Posterior cingulate gyrus (tissue), 11 donors: ENCODE measurements around the gene KCTD17.
A peak's percentile ranks its signal among the peaks of the same experiment; 100 is the strongest.
"Not testable (repeated sequence)": the region's sequence is repeated elsewhere in the genome, so short reads cannot be mapped to it uniquely, and the experiment has no call there.

Experiments used
- DNase-seq, 10 donors: peaks; one replicate each; pipeline versions ENCODE4 v3.0.0 to v3.0.0-alpha.2; 2020 to 2021; ENCODE audit warnings: mixed read lengths in 3 of 10
- intact Hi-C: fragments of 100-400 bp; cut with DNase I; formaldehyde crosslinking; loops from one replicate; pipeline ENCODE4 v1.15.1; 2023

The KCTD17 gene

DNA sequence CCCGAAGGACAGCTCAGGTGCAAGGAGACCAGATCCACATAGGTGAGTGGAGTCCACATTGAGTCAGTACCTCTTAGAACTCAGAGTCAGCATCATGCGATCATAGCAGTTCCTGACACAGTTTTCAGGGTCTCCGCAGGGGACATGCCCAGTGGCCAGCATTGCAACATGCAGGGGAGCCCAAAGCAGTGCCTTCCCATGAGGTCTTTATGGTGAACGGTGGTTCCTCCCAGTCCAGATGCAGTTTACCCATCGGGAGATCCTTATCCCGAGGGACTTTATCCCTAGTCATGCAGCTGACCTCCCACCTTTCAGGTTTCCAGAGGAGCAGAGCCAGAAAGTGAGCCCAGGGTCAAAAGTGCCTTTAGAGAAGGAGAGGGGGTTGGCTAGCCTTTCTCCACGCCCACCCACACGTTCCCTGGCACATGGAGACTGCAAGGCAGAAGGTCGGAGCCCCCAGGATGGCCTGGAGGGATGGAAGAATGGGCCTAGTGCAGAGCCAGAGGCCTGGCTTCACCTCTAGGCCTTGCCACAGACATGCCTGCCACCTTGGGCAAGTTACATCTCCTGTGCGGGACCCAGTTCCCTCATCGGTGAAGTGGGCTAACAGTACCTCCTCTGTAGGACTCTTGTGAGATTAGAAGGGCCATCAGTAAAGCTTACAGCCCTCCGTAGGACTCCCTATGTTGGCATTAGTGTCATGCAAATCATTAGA, 6.4 kb downstream of the KCTD17 start:
- peak in 2 of 10 donors; percentile 13 to 29 for DNase-seq

DNA sequence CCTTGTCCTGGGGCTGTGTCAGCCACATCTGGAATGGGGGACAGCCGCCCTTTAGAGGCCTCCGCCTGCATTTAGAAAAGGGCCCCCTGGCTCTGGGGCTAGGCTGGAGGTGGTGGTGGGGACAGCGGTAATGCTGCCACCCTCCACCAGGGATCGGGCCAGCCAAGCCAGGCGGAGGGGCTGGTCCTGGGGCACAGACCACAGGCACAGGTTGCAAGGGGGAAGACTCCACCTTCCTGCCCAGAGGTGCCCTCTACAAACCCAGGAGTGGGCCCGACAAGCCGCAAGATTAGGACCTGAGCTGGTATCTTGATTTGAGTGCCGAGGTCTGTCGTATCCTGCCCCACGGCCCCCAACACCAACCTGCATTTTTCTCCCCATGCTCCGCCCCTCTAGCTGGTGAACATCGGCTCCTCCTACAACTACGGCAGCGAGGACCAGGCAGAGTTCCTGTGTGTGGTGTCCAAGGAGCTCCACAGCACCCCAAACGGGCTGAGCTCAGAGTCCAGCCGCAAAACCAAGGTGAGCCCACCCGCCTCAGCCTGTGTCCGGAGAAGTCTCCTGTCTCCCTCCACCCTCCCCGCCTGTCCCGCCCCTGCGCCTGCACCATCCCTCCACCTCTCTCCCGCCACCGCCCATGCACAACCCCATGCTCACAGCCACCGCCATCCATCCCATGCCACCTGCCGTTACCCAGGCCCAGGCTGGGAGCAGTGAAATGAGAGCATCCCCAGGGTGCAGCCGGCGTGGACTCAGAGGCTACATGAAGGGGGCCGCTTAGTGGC, 7.6 kb downstream of the KCTD17 start:
- DNase-seq: peak in 2 of 10 donors; percentile 58 to 80
- intact Hi-C loops: no loop called here

More for the DNA sequence above, 6.4 kb downstream of the KCTD17 start:
- intact Hi-C loops: no loop called here

DNA sequence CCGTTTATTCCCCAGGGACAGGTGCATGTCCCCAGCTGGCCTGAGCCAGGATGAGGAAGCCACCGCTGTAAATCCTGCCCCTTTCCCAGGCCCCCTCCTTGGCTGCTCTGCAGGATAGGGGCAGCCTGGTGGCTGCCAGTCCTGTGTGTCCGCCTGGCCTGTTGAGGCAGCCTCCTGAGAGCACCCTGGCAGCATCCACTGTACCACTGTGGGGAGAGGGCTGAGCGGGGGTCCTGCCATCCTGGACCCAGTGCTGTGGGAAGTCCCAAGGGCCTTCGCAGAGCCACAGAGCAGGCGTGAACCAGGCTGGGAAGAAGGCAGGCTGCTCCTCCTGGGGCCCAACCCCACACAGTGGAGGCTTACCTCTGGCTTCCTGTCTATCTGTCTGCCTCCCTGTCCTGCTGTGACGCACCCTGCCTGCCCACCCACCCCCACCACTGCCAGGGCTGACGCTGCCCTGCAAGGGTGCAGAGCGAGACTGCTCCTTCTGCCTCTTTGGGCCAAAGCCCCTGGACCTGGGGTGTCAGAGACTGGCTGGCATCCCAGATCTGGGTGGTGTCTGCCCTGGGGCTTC, 8.4 kb downstream of the KCTD17 start:
- DNase-seq: peak in 2 of 10 donors; percentile 41 to 65
- intact Hi-C loops: no loop called here

DNA sequence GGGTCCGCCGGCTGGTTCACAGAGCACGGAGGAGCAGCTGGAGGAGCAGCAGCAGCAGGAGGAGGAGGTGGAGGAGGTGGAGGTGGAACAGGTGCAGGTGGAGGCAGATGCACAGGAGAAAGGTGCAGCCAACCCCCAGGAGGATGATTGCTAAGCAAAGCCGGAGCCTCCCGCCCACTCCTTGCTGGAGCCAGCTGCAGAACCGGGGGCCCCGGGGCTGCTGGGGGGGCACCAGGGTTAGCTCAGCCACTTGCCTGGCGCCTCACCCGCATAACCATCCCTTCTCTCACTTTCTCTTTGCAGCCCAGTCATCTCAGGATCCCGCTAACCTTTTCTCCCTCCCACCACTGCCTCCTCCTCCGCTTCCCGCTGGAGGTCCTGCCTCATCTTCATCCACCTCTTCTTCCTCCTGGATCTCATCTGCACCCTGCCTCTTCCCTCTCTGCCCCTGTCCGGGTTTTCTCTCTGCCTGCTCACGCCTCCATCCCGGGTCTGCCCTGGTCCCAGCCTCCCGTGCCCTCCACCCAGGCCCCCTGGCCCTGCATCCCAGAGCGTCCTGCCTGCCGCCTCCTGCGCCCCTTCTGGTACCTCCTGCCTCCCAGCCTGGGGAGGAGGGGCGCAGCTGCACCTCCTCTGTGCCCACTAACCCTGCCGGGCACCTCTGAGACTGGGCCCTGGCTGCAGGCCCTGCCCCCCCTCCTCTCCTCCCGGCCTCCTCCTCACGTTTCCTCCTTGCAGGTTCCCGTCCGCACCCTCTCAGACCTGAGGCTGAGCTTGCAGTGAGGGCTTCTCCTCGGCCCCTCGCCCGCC, 9.5 kb downstream of the KCTD17 start:
- peak in 3 of 10 donors; percentile 75 to 83 (median 79) for DNase-seq
- intact Hi-C loops: no loop called here

DNA sequence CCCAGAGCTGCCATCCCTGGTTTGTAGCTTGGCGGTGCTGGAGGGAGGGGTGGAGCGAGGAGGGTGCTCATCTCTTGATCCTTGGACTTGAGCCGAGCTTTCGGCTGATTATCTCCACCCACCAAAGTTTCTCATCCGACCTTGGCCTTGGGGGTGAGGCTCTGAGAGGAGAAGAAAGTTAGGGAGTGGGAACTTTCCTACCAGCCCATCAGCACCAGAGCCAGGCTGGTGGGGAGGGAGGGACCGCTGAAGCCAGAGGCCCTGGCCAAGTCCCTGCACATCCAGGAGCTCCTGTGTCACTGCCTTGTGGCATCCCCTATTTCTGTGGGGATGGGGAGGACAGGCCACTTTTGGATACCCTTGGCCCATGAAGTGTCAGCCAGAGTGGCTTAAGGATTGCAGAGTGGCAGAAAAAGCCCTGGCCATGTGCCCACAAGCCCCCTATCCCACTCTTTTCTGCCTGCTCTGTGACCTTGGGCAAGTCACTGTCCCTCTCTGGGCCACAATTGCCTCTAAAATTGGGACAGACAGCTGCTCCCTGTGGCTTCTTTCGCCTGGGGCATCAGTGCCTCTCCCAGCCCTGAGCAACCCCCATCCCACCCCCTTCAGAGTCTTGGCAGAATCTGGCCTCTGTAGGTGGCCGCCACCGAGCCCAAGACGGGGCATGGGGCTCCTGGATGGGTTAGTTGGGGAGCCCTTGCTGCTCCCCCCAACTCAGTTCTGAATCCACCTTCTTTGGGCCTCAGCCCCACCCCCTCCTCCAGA, 10.3 kb downstream of the KCTD17 start:
- DNase-seq: peak in 2 of 10 donors; percentile 41 to 76
- intact Hi-C loops: no loop called here

DNA sequence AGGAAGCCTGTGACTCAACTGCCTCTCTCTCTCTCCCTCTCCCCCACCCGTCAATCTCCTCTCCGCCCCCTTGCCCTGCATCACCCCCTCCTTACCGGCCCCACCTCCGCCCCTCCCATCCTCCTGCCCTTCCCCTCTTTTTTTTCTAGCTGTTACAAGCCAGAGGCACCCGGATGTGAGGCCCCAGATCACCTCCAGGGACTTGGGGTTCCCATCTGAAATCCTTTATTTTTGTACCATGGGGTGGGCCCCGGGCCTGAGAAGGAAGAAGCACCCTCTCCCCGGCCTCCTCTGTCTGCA, 10.8 kb downstream of the KCTD17 start:
- intact Hi-C loops: no loop called here
- DNase-seq: peak in 1 of 10 donors; percentile 44

DNA sequence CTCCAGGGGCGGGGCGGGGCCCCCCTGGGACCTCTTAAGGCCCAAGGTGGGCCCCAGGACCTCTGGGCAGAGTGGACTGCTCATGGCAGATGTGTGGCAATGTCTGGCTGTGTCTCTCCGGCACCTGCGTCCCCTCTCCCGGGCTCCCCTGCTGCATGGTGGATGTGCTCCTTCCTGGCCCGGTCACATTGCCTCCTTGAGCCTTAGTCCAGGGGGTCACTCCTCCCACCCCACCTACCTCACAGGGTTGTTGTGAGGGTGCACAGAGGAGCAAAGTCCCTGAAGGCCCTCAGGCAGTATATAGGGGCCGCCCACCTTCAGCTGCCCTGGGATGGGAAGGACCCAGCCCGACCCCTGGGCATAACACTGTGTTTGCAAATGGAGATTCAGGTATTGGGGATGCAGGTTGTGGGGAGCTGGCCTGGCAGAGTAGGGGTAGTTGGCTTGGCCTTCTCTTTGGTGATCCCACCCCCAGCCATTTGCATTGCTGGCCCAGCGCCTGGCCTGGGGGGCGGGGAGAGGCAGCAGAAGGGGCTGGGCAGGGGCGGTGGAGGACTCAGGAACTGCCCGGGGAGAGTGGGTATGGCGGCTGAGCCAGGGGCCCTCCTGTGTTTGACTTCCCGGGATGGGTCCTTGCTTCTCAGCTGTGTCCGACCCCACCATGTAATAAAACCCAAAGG, 11.3 kb downstream of the KCTD17 start:
- peak in 3 of 10 donors; percentile 63 to 79 (median 78) for DNase-seq
- intact Hi-C loops: no loop called here

DNA sequence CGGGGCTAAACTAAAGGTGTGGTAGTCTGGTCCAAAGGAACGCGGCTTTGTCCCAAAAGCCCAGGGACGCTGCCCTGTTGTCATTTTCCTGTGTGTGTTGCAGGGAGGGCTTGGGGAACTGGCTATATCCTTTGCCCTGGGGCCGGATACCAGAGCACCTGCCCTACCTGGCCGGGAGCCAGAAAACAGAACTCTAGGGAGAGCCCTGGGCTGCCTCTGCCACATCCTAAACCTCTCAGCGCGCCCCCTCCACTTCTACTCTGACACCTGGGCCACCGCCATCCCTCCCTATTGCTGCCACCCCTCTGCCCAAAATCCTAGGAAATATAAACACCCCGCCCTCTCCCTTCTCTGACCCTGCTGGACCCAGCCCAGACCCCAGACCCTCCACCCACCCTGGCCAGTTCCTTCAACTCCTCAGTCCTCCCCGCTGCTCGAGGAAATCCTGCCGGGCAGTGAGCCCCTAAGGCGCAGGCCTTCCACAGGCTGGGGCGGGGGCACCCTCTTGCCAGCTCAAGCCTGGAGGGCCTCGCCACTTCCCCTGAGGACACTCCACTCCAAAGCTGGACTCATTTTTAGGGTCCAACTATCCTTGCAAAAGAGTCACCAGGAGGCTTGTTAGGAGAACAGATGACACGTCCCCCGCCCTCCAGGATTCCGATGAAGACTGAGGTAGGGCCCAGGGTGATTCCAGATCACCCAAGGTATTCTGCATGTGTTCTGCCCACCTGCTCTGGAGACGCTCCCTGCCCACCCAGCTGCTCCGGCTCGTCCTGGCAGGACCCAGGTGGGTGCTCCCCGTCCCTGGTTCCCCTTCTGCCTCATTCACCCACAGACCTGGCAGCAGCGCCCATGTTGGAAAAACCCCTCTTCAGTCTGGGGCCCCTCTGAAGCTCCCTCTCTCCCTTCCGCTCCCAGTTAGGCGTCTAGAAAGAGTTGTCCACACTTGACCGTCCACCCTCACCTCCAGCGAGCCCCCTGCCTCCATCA, 12.2 kb downstream of the KCTD17 start:
- DNase-seq: peak in 2 of 10 donors; percentile 76 to 78
- intact Hi-C loops: no loop called here

DNA sequence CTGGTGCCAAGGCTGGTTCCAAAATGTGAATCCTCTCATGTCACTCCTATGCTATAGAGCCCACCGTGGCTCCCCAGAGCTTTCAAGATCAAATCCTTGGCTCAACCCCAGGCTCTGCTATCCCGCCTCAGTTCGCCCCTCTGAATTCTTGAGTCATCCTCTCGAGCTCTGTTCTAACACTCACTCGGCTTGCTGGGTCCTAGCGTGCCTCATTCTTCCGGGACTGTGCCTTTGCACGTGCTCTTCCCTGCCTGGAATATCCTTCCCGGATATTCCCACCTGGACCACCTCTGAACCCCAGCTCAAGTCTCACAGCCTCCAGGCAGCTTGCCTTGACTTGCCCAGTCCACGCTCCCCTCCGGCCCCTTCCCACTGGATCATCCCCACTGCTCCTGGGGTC, 13.0 kb downstream of the KCTD17 start:
- DNase-seq: peak in 1 of 10 donors; percentile 72
- intact Hi-C loops: no loop called here

DNA sequence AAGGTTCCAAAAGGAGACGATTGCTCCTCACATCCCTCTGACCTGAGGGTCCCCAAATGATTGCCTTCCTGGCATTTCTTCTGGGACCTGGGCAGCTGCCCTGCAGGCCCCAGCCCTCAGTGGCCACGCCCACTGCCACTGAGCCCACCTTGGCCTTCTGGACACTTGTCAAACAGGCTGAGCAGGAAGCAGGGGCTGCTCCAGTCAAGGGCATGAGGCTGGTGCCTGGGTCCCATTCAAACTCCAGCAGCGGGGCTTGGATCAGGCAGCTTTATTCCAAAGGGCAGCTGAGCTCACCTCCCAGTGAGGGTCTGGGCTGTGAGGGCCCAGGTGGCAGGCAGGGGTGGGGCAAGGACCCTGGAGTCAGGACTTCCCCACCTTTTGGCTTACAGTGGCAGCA, 13.6 kb downstream of the KCTD17 start:
- intact Hi-C loops: no loop called here
- DNase-seq: no peak

DNA sequence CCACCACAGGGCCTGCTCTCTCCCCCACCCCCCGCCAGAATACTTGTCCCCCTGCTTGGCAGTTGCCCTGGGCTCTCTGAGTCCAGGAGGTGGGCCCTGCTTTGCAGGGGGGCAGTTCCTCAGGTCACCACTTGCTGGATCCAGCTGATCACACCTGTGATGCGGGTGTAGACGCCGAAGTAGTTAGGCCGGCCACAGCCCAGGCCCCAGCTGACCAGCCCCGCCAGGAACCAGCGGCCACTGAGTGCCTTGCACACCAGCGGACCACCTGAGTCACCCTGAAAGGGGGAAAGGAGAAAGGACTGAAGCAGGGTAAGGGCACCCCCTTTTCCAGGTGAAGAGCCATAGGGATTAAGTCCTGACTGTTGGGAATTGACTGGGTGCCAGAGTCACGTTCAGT, 14.4 kb downstream of the KCTD17 start:
- DNase-seq: no peak
- intact Hi-C loops: no loop called here

DNA sequence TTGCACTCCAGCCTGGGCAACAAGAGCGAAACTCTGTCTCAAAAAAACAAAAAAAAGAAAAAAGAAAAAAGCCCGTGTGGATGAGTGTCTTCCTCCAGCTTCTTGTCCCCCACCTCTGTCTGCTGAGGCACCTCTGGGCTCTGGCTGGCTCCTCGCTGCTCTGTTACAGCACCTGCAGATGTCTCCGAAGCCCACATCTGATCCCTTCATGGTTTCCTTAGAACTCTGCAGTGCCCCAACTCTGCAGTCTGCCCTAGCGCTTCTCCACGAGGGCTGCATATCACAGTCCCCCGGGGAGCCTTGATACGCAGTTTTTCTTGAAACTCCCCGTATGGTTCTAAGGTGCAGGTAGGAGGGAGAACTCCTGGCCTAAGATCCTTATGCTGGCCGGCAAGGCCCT, 15.9 kb downstream of the KCTD17 start:
- intact Hi-C loops: no loop called here
- DNase-seq: no peak

DNA sequence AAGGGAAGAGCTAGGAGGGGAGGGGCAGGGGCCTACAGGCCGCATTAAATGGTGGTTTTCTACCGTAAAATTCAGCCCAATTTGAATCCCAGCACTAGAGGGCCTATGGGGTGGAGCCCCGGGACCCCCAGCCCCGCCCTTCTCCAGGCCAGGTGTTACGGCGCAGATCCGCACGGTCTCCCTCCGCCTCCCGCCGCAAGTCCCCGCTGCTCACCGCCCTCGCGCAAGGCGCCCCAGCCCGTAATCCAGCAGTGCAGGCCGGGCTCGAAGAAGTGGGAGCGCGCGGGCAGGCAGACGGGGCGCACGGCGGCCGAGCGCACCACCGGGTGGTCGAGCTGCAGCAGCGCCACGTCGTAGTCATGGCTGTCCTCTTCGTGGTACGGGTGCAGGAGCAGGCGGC, 17.3 kb downstream of the KCTD17 start:
- intact Hi-C loops: no loop called here
- no peak for DNase-seq

DNA sequence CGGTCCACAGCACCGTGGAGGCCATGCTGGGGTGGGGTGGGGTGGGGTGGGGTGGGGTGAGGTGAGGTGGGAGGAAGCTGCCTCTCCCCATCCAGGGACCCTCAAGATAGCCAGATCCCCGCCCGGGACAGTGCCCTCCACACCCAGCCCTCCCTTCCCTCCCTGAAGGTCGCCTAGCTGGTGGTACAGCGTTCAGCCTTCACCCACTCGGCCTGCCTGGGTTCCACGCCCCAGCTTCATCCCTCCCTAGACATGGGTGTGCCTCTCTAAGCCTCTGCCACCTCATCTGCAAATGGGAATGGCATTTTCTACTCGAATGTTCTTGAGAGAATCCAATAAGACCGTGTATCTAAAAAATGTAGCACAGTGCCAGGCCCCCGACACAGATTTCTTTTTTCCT, 17.8 kb downstream of the KCTD17 start:
- intact Hi-C loops: no loop called here
- DNase-seq: no peak

DNA sequence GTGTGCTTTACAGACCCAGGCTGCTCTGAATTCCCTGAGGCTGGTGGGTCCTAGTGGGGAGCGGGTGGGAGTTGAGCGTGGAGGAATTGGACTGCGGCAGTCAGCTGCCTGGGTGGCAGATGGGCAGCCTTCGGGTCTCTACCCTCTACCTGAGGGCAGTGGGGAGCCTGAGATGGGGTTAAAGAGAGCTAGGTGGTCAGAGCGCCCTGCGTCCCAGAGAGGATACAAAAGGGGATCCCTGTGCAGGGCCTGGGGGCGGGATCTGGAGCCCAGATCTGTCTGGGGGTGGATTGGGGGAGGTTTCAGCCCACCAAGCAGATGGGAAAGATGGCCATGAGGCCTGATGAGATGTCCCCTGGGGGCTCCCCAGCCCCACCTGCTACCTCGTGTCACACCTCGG, 18.2 kb downstream of the KCTD17 start:
- DNase-seq: no peak
- intact Hi-C loops: no loop called here

DNA sequence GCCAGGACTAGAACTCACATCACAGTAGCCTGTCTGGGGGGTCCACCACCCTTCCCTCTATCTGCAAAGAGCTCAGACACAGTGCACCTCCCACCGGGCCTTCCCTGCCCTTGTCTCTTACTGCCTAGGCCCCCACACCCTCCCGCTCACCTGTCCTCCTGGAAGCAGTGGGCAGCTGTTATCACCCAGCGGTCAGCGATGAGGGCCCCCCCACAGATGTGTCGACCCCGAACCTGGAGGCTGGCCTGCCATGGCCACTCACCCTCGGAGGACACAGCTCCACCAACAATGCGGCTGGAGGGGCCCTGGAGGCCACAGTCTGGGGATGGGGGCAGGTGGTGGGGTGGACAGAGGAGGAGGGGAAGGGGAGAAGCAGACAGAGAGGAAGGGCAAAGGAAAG, 18.8 kb downstream of the KCTD17 start:
- intact Hi-C loops: no loop called here
- no peak for DNase-seq

DNA sequence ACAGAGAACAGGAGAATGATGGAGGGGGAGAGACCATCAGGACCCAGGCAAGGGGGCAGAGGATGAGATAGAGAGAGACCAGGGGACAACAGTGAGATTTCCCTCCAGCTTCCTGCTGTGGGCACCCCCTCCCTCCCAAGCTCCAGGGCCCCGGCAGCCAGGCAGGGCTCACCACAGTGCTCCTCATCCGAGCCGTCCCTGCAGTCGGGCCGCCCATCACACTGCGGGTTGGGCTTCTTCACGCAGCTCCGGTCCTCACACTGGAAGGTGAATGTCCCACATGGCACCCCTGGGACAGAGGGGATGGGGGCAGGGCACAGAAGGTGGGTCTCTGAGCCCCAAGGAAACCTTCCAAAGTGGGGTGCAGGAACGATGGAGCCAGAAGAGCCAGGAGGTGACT, 19.2 kb downstream of the KCTD17 start:
- intact Hi-C loops: no loop called here
- DNase-seq: no peak

DNA sequence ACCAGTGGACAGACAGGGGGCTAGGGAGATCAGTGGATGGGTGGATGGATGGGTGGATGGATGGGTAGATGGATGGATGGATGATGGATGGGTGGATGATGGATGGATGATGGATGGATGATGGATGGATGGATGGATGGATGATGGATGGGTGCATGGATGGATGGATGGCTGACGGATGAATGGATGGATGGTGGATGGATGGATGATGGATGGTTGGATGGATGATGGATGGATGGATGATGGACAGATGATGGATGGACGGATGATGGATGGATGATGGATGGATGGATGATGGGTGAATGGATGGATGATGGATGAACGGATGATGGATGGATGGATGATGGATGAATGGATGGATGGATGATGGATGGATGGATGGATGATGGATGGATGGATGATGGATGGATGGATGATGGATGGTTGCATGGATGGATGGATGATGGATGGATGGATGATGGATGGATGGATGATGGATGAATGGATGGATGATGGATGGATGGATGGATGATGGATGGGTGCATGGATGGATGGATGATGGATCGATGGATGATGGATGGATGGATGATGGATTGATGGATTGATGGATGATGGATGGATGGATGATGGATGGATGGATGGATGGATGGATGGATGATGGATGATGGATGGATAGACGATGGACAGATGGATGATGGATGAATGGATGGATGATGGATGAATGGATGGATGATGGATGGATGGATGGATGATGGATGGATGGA, 20.5 kb downstream of the KCTD17 start:
- intact Hi-C loops, DNase-seq: not testable (repeated sequence)
